ENCODE measurements around the gene SKAP1.
A peak's percentile ranks its signal among the peaks of the same experiment; 100 is the strongest.

Gene SKAP1

GRCh38 chr17:48429638-48430586 is at the start of gene SKAP1:
Gene SKAP1 (minus strand): TSS chr17:48430214.
- no peaks in the 10 kb centered on the region for H3K36me3 ChIP-seq (ENCODE audit: control insufficient read depth, insufficient read depth, low read length)
- peak within 1 kb of the TSS; percentile 87 for H3K4me3 ChIP-seq (replicated peaks; ENCODE audit: low read depth, low read length)
- H3K27me3 ChIP-seq (replicated peaks; ENCODE audit: control insufficient read depth, insufficient read depth, low read length) = no peaks in the 10 kb centered on the region
- no peak for TF ChIP-seq CTCF (IDR thresholded peaks at IDR 0.05; ENCODE audit: insufficient read depth, low read length, poor library complexity, severe bottlenecking)
- DNase-seq (ENCODE audit: extremely low read depth, insufficient read length) = peak; percentile 83

- no peak for TF ChIP-seq CTCF (IDR thresholded peaks at IDR 0.05; ENCODE audit: insufficient read depth, low read length, poor library complexity, severe bottlenecking)
- no peak for DNase-seq (ENCODE audit: extremely low read depth, insufficient read length)
- Histone ChIP-seq H3K27me3 (replicated peaks; ENCODE audit: control insufficient read depth, insufficient read depth, low read length) (no peaks in the 10 kb centered on the region), H3K4me3 (replicated peaks; ENCODE audit: low read depth, low read length) (no peak overlapping the region), H3K36me3 (ENCODE audit: control insufficient read depth, insufficient read depth, low read length) (no peaks in the 10 kb centered on the region)
Observed at GRCh38 chr17:48479014-48479402, 49.0 kb upstream of the SKAP1 start.

GRCh38 chr17:48478224-48479013 is 48.4 kb upstream of the SKAP1 start:
- Histone ChIP-seq H3K36me3 (ENCODE audit: control insufficient read depth, insufficient read depth, low read length) (no peaks in the 10 kb centered on the region), H3K4me3 (replicated peaks; ENCODE audit: low read depth, low read length) (no peak overlapping the region), H3K27me3 (replicated peaks; ENCODE audit: control insufficient read depth, insufficient read depth, low read length) (no peaks in the 10 kb centered on the region)
- peak; percentile 76 for DNase-seq (ENCODE audit: extremely low read depth, insufficient read length)
- TF ChIP-seq CTCF (IDR thresholded peaks at IDR 0.05; ENCODE audit: insufficient read depth, low read length, poor library complexity, severe bottlenecking) = no peak

GRCh38 chr17:48477221-48477620 is 47.2 kb upstream of the SKAP1 start:
- H3K36me3 ChIP-seq (ENCODE audit: control insufficient read depth, insufficient read depth, low read length) = no peaks in the 10 kb centered on the region
- TF ChIP-seq CTCF (IDR thresholded peaks at IDR 0.05; ENCODE audit: insufficient read depth, low read length, poor library complexity, severe bottlenecking) = no peak
- no peak for DNase-seq (ENCODE audit: extremely low read depth, insufficient read length)
- no peaks in the 10 kb centered on the region for H3K27me3 ChIP-seq (replicated peaks; ENCODE audit: control insufficient read depth, insufficient read depth, low read length)
- no peak overlapping the region for H3K4me3 ChIP-seq (replicated peaks; ENCODE audit: low read depth, low read length)

- no peaks in the 10 kb centered on the region for H3K36me3 ChIP-seq (ENCODE audit: control insufficient read depth, insufficient read depth, low read length)
- no peaks in the 10 kb centered on the region for H3K27me3 ChIP-seq (replicated peaks; ENCODE audit: control insufficient read depth, insufficient read depth, low read length)
- DNase-seq (ENCODE audit: extremely low read depth, insufficient read length) = peak; percentile 20
- no peak for TF ChIP-seq CTCF (IDR thresholded peaks at IDR 0.05; ENCODE audit: insufficient read depth, low read length, poor library complexity, severe bottlenecking)
- H3K4me3 ChIP-seq (replicated peaks; ENCODE audit: low read depth, low read length) = no peak overlapping the region
Observed at GRCh38 chr17:48472411-48473281, 42.6 kb upstream of the SKAP1 start.
